HepG2 (cell line): ENCODE measurements around the gene LYRM4. TPM values are rescaled to one million over a fixed set of nuclear protein-coding genes. Genes with fewer than 3 reads are reported as not detected.

ENCODE experiments used
- CSRNP2 ChIP-seq: sonication (generic); formaldehyde crosslinking; conservative IDR thresholded peaks from 2 replicates; pipeline ENCODE4 v1.8.0; 2022; ENCODE audit warnings: low read depth, missing genetic modification reagents
- POGZ ChIP-seq: sonication (generic); formaldehyde crosslinking; IDR thresholded peaks from 2 replicates; pipeline ENCODE4 v1.4.0; 2020; ENCODE audit warnings: mild to moderate bottlenecking, missing genetic modification reagents
- PRMT3 ChIP-seq: sonication (generic); formaldehyde crosslinking; IDR thresholded peaks from 2 replicates; pipeline ENCODE4 v1.8.1; 2022; ENCODE audit warnings: low read depth, mild to moderate bottlenecking, moderate library complexity, missing genetic modification reagents, borderline replicate concordance
- SIX4 ChIP-seq: sonication (generic); formaldehyde crosslinking; IDR thresholded peaks from 2 replicates; pipeline ENCODE4 v1.4.0; 2020; ENCODE audit warnings: missing genetic modification reagents
- SNRNP70 ChIP-seq: fragments of 200-400 bp; formaldehyde crosslinking; IDR thresholded peaks from 2 replicates; pipeline ENCODE4 v1.6.1; 2017; ENCODE audit warnings: mild to moderate bottlenecking, low read depth, low read length, moderate library complexity
- ZC3H13 ChIP-seq: sonication (generic); formaldehyde crosslinking; IDR thresholded peaks from 2 replicates; pipeline ENCODE4 v1.8.1; 2023; ENCODE audit warnings: mild to moderate bottlenecking, missing genetic modification reagents, moderate library complexity
- ZNF589 ChIP-seq: sonication (generic); formaldehyde crosslinking; conservative IDR thresholded peaks from 2 replicates; pipeline ENCODE4 v1.8.0; 2022; ENCODE audit warnings: mild to moderate bottlenecking, moderate library complexity, missing genetic modification reagents
- ZSCAN9 ChIP-seq: IDR thresholded peaks from 2 replicates; pipeline ENCODE4 v1.6.1; 2016; ENCODE audit warnings: borderline replicate concordance
- polyA plus RNA-seq, 8 experiments: library from polyadenylated mRNA; depleted of rRNA in 3 of 8; stranded (reverse) in 7 of 8; unstranded in 1 of 8; fragments of >200 nt; fragmentation: Illumina TruSeq in 4 of 8; extraction: Trizol in 4 of 8; gene quantifications; 2 replicates each; pipeline versions ENCODE4 v1.2.1 to v1.2.3, GENCODE V29; 2011 to 2016; ENCODE audit warnings: low read depth in 4 of 8, missing spikeins in 1 of 8, mixed read lengths in 1 of 8; ENCODE audit not compliant: insufficient read depth in 1 of 8
- total RNA-seq, 5 experiments: library from RNA; depleted of rRNA; stranded (reverse); fragments of >200 nt; fragmentation: Illumina TruSeq; extraction: Trizol; gene quantifications; 2 replicates each; pipeline ENCODE4 v1.2.3, GENCODE V29; 2016; ENCODE audit warnings: low read depth in 1 of 5
- TF ChIP-seq, protein P1 (sequence below): sonication (generic); formaldehyde crosslinking; IDR thresholded peaks from 2 replicates; pipeline ENCODE4 v1.5.1; 2020; ENCODE audit warnings: mild to moderate bottlenecking, missing genetic modification reagents, moderate library complexity
- TF ChIP-seq, protein P2 (sequence below): sonication (generic); formaldehyde crosslinking; IDR thresholded peaks from 2 replicates; pipeline ENCODE4 v1.4.0; 2020; ENCODE audit warnings: low read depth, mild to moderate bottlenecking, missing genetic modification reagents
- TF ChIP-seq, protein P3 (sequence below): sonication (generic); formaldehyde crosslinking; IDR thresholded peaks from 2 replicates; pipeline ENCODE4 v1.5.1; 2020; ENCODE audit warnings: missing genetic modification reagents, mild to moderate bottlenecking, borderline replicate concordance

Gene LYRM4
- total and polyA plus RNA-seq, 2 of the 13 experiments (the other 11 are each of a cell fraction or from before 2014, with no cell fraction given) = 64.6 to 67.5 TPM

GRCh38 chr6:5086294-5086890 is 174.4 kb downstream of the LYRM4 start (continued):
- TF ChIP-seq ZSCAN9 (CRISPR knock-in tag) (no peak), PRMT3 (CRISPR knock-in tag) (0 out of 2 replicates have a peak, but pooled peaks have one; percentile 44), SNRNP70 (no peak), ZNF589 (CRISPR knock-in tag) (no peak), ZC3H13 (peak; percentile 57; the same call in 1 of the 2 replicates), POGZ (0 out of 2 replicates have a peak, but pooled peaks have one; percentile 23), CSRNP2 (no peak), SIX4 (CRISPR knock-in tag) (no peak)
- TF ChIP-seq, protein P1, sequence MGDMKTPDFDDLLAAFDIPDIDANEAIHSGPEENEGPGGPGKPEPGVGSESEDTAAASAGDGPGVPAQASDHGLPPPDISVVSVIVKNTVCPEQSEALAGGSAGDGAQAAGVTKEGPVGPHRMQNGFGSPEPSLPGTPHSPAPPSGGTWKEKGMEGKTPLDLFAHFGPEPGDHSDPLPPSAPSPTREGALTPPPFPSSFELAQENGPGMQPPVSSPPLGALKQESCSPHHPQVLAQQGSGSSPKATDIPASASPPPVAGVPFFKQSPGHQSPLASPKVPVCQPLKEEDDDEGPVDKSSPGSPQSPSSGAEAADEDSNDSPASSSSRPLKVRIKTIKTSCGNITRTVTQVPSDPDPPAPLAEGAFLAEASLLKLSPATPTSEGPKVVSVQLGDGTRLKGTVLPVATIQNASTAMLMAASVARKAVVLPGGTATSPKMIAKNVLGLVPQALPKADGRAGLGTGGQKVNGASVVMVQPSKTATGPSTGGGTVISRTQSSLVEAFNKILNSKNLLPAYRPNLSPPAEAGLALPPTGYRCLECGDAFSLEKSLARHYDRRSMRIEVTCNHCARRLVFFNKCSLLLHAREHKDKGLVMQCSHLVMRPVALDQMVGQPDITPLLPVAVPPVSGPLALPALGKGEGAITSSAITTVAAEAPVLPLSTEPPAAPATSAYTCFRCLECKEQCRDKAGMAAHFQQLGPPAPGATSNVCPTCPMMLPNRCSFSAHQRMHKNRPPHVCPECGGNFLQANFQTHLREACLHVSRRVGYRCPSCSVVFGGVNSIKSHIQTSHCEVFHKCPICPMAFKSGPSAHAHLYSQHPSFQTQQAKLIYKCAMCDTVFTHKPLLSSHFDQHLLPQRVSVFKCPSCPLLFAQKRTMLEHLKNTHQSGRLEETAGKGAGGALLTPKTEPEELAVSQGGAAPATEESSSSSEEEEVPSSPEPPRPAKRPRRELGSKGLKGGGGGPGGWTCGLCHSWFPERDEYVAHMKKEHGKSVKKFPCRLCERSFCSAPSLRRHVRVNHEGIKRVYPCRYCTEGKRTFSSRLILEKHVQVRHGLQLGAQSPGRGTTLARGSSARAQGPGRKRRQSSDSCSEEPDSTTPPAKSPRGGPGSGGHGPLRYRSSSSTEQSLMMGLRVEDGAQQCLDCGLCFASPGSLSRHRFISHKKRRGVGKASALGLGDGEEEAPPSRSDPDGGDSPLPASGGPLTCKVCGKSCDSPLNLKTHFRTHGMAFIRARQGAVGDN = peak; percentile 49
- TF ChIP-seq, protein P2, sequence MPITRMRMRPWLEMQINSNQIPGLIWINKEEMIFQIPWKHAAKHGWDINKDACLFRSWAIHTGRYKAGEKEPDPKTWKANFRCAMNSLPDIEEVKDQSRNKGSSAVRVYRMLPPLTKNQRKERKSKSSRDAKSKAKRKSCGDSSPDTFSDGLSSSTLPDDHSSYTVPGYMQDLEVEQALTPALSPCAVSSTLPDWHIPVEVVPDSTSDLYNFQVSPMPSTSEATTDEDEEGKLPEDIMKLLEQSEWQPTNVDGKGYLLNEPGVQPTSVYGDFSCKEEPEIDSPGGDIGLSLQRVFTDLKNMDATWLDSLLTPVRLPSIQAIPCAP (CRISPR knock-in tag) = no peak
- TF ChIP-seq, protein P3, sequence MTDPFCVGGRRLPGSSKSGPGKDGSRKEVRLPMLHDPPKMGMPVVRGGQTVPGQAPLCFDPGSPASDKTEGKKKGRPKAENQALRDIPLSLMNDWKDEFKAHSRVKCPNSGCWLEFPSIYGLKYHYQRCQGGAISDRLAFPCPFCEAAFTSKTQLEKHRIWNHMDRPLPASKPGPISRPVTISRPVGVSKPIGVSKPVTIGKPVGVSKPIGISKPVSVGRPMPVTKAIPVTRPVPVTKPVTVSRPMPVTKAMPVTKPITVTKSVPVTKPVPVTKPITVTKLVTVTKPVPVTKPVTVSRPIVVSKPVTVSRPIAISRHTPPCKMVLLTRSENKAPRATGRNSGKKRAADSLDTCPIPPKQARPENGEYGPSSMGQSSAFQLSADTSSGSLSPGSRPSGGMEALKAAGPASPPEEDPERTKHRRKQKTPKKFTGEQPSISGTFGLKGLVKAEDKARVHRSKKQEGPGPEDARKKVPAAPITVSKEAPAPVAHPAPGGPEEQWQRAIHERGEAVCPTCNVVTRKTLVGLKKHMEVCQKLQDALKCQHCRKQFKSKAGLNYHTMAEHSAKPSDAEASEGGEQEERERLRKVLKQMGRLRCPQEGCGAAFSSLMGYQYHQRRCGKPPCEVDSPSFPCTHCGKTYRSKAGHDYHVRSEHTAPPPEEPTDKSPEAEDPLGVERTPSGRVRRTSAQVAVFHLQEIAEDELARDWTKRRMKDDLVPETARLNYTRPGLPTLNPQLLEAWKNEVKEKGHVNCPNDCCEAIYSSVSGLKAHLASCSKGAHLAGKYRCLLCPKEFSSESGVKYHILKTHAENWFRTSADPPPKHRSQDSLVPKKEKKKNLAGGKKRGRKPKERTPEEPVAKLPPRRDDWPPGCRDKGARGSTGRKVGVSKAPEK (CRISPR knock-in tag) = no peak
